NK-92 (cell line): ENCODE measurements around the gene FYB1.

Experiments used
- DNase-seq: peaks from one replicate; lab custom pipeline; 2025; ENCODE audit not compliant: unreplicated experiment; lab: John Stamatoyannopoulos, UW

Gene FYB1

DNA sequence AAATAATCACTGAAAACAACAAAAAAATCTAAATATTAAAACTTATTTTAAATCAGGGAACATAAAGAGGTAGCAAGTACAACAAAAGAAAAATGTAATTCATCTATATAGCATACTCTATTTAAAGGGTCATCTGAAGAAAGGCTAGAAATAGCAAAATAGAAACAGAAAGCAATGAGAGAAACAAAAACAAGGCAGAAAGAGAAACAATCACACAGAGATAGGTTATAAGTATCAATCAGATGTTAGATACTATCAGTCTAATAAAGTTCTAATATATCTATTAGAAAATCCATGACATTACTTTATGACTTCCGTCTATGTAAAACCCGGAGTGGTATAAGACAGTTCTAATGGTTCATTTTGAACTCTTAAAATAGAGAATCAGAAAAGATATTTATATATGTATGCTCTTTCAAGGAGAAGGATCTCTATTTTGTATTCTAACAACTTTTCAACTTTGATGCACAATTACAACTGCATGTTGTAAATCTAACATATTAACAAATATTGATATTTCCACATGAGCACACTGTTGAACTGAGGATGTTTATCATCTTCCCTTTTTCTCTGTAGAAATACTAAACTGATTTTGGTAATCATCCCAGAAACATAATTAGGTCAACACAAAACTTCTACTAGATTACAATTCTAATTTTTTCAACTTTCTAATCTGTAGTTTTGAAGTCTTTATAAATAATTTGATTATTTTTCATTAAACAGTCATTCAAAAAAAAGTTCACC is 161.0 kb downstream of the FYB1 start:
- no peak for DNase-seq

DNA sequence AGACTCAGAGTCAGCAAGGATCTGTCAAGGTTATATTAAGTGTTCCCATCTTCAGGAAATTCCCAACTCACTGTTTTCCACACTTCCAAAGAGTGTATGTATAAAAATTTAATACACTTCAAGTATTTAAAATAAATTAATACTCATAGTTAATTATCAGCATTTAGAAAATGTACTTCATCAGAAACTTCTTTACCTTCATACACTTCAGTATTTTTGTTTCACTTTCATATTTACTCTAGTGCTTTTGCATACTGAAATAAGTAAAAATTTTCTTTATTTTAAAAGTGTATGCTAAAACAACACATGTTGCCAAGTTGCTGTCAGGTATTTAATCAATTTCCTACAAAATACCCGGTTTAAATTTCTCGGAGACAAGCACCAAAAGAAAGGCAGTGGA is 161.6 kb downstream of the FYB1 start:
- no peak for DNase-seq

DNA sequence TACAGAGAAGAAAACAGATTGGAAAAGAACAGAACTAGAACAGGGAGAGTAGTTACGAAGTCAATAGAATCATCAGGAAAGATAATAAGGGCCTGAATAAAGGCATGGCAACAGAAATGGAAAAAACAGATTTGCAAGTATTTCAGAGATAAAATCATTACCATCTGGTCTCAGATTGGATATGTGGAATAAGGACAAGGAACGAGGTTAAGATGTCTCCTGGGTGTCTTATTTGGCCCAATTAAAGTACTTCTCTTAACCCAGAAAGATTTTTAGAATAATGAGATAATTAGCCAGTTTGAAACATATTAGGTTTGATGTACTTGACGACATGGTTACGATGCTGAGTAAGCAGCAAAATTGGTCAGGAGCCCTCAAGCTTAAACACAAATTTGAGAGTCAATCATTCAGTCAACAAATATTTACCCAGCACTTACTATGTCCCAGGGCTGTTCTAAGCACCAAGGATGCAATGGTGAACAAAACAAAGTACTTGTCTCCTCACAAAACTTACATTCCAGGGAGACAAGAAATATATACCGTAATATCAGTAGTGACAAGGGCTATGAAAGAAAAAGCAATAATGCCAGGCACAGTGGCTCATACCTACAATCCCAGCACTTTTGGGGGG is 163.5 kb downstream of the FYB1 start:
- no peak for DNase-seq
